8988T (cell line): ENCODE results near the gene GPR107.

ENCODE experiments used
- DNase-seq: peaks from one replicate; pipeline ENCODE4 v3.0.0; 2011

Gene GPR107

GRCh38 chr9:130188860-130189481 is 135.3 kb downstream of the GPR107 start:
- no peak for DNase-seq
